PFSK-1 (cell line): Measurements from ENCODE around the gene NME9.

ENCODE experiments used
- FOXP2 ChIP-seq: optimal IDR thresholded peaks from 2 replicates; pipeline ENCODE3; 2011; ENCODE audit warnings: borderline replicate concordance, control low read depth, inconsistent platforms; ENCODE audit not compliant: insufficient read depth; ENCODE audit errors: extremely low read length, extremely low read depth
- POLR2AphosphoS5 ChIP-seq: IDR thresholded peaks from 2 replicates; pipeline ENCODE4 v1.6.1; 2012; ENCODE audit warnings: low read depth, mild to moderate bottlenecking, control low read depth, low read length, moderate library complexity
- REST ChIP-seq, 2 experiments: IDR thresholded peaks; 2 replicates each; pipeline versions ENCODE4 v1.6.1 to v1.8.0; 2011 to 2012; ENCODE audit warnings: low read depth in 2 of 2, low read length in 2 of 2, control low read depth in 1 of 2, inconsistent platforms in 1 of 2, mild to moderate bottlenecking in 1 of 2, moderate library complexity in 1 of 2; ENCODE audit not compliant: insufficient read depth in 1 of 2
- SIN3A ChIP-seq: IDR thresholded peaks from 2 replicates; pipeline ENCODE4 v1.6.1; 2012; ENCODE audit warnings: mild to moderate bottlenecking, low read length, moderate library complexity, borderline replicate concordance; ENCODE audit not compliant: insufficient read depth
- TAF1 ChIP-seq: IDR thresholded peaks from 2 replicates; pipeline ENCODE4 v1.6.1; 2012; ENCODE audit warnings: low read length, control low read depth, borderline replicate concordance; ENCODE audit not compliant: insufficient read depth

GRCh38 chr3:138360869-138361525, 31.3 kb upstream of the NME9 start:
- TF ChIP-seq REST (IDR thresholded peaks at IDR 0.05; ENCODE audit: insufficient read depth in 1 of 2, low read depth in 2 of 2, low read length in 2 of 2) (no peak), POLR2AphosphoS5 (no peak), TAF1 (no peak), SIN3A (no peak), FOXP2 (no peak)
